H1 (cell line): ENCODE results near the gene SMIM44. TPM values are rescaled to one million over a fixed set of nuclear protein-coding genes. Genes with fewer than 3 reads are reported as not detected.

Experiments used
- CREB1 ChIP-seq: IDR thresholded peaks from 2 replicates; pipeline ENCODE4 v1.6.1; 2012; ENCODE audit warnings: inconsistent platforms
- HDAC6 ChIP-seq: IDR thresholded peaks from one replicate; pipeline ENCODE4 v1.7.1; 2012; ENCODE audit warnings: low read depth, mild to moderate bottlenecking, inconsistent platforms, low read length, moderate library complexity
- TAF1 ChIP-seq: IDR thresholded peaks from 2 replicates; pipeline ENCODE4 v1.6.1; 2011; ENCODE audit warnings: mild to moderate bottlenecking, low read depth, low read length
- polyA plus RNA-seq, 7 experiments: library from polyadenylated mRNA; depleted of rRNA in 3 of 7; stranded (reverse) in 5 of 7; unstranded in 2 of 7; fragments of >200 nt in 5 of 7; fragments of 200-250 nt in 2 of 7; gene quantifications; 1 replicate in 5 of 7; 2 replicates in 1 of 7; 4 replicates in 1 of 7; pipeline versions ENCODE4 v1.2.1 to v1.2.3, GENCODE V29; 2011 to 2013; ENCODE audit warnings: missing spikeins in 2 of 7, mixed read lengths in 2 of 7
- total RNA-seq: library from RNA; stranded (reverse); fragmentation: NEBNext Ultra II Directional; extraction: Animal tissue kit (Norgen Biotek cat#: 25700); gene quantifications from 2 replicates; pipeline ENCODE4 v1.2.1, GENCODE V29; 2021

The SMIM44 gene
- total and polyA plus RNA-seq, 2 of the 8 experiments (the other 6 are each of a cell fraction or from before 2014, with no cell fraction given), result not detected

DNA sequence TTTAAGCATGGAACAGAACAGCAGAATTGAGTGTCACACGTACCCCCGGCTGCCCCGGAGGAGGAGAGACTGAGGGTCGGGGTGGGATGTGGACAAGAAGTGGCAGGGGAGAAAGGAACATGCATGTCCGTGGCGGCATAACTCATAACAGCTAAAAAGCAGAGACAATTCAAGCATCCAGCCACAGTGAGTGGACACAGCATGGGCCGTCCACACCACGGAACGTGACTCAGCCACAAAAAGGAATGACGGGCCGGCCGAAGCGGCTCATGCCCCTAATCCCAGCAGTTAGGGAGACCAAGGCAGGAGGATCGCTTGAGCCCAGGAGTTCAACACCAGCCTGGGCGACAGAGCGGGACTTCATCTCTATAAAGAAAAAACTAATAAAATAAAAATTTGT lies 9.7 kb upstream of the SMIM44 start (continued):
- TF ChIP-seq HDAC6 (no peak), TAF1 (no peak), CREB1 (no peak)
